Measurements from ENCODE around the gene WDR59. TPM values are rescaled to one million over a fixed set of nuclear protein-coding genes. Genes with fewer than 3 reads are reported as not detected.
"Not testable (repeated sequence)": the region's sequence is repeated elsewhere in the genome, so short reads cannot be mapped to it uniquely, and the experiment has no call there.

The WDR59 gene
- polyA plus RNA-seq, 1 donor (not counting 4 experiments of a cell fraction or from before 2014, with no cell fraction given): 59.7 TPM

GRCh38 chr16:74844041-74844980 lies 140.6 kb downstream of the WDR59 start:
- no peak overlapping the region for H3K4me2 ChIP-seq (ENCODE audit: control insufficient read depth, extremely low read depth, insufficient read depth, low read depth, low read length)
- no peak for FAIRE-seq

GRCh38 chr16:74843381-74844035 lies 141.4 kb downstream of the WDR59 start:
- H3K9me1 ChIP-seq (ENCODE audit: control insufficient read depth, extremely low read depth, insufficient read depth, low read length); H3K27ac ChIP-seq (ENCODE audit: control insufficient read depth, insufficient read depth, low read length); H4K20me1 ChIP-seq (ENCODE audit: control insufficient read depth, extremely low read depth, insufficient read depth, low read length); H3K79me2 ChIP-seq (ENCODE audit: control insufficient read depth, insufficient read depth, low read length); H3K4me1 ChIP-seq (ENCODE audit: control insufficient read depth, extremely low read depth, insufficient read depth, low read length); H3K9ac ChIP-seq (ENCODE audit: control insufficient read depth, extremely low read depth, insufficient read depth, low read length); H3K9me3 ChIP-seq (ENCODE audit: control insufficient read depth, low read depth, low read length); DNase-seq (ENCODE audit: low read depth, low spot score); dilution Hi-C loops (cut with MboI; ENCODE audit: extremely low pct_ligation_motif_present, low sequenced_read_pairs); H3K27me3 ChIP-seq (ENCODE audit: control insufficient read depth, extremely low read depth, insufficient read depth, low read length); H3K4me3 ChIP-seq (ENCODE audit: control insufficient read depth in 2 of 3, extremely low read depth in 1 of 3, insufficient read depth in 2 of 3, low read depth in 1 of 3, low read length in 3 of 3); H3K36me3 ChIP-seq (ENCODE audit: control insufficient read depth in 2 of 2, extremely low read depth in 1 of 2, insufficient read depth in 2 of 2, low read length in 2 of 2); H3K4me2 ChIP-seq (ENCODE audit: control insufficient read depth, extremely low read depth, insufficient read depth, low read depth, low read length): not testable (repeated sequence)
- FAIRE-seq: peak; percentile 17
- H2AFZ ChIP-seq (ENCODE audit: control insufficient read depth, low read length): peak overlapping the region; percentile 30

More at GRCh38 chr16:74844041-74844980, 140.6 kb downstream of the WDR59 start:
- DNase-seq (ENCODE audit: low read depth, low spot score): no peak
- Histone ChIP-seq H3K4me1 (ENCODE audit: control insufficient read depth, extremely low read depth, insufficient read depth, low read length) (peaks cover 3% of the 10 kb centered on the region), H3K27ac (ENCODE audit: control insufficient read depth, insufficient read depth, low read length) (no peak overlapping the region), H4K20me1 (ENCODE audit: control insufficient read depth, extremely low read depth, insufficient read depth, low read length) (no peaks in the 10 kb centered on the region), H3K9me1 (ENCODE audit: control insufficient read depth, extremely low read depth, insufficient read depth, low read length) (no peaks in the 10 kb centered on the region), H3K9ac (ENCODE audit: control insufficient read depth, extremely low read depth, insufficient read depth, low read length) (no peak overlapping the region), H3K27me3 (ENCODE audit: control insufficient read depth, extremely low read depth, insufficient read depth, low read length) (no peaks in the 10 kb centered on the region), H3K4me3 (ENCODE audit: control insufficient read depth in 2 of 3, extremely low read depth in 1 of 3, insufficient read depth in 2 of 3, low read depth in 1 of 3, low read length in 3 of 3) (no peak overlapping the region), H3K79me2 (ENCODE audit: control insufficient read depth, insufficient read depth, low read length) (no peaks in the 10 kb centered on the region), H2AFZ (ENCODE audit: control insufficient read depth, low read length) (no peak overlapping the region), H3K36me3 (ENCODE audit: control insufficient read depth in 2 of 2, extremely low read depth in 1 of 2, insufficient read depth in 2 of 2, low read length in 2 of 2) (no peaks in the 10 kb centered on the region), H3K9me3 (ENCODE audit: control insufficient read depth, low read depth, low read length) (no peaks in the 10 kb centered on the region)
- dilution Hi-C loops (cut with MboI; ENCODE audit: extremely low pct_ligation_motif_present, low sequenced_read_pairs): no loop called here
- TF ChIP-seq CTCF (optimal IDR thresholded peaks at IDR 0.05 in 1 of 3, IDR thresholded peaks at IDR 0.05 in 1 of 3, conservative IDR thresholded peaks at IDR 0.05 in 1 of 3; ENCODE audit: extremely low read depth in 1 of 3, insufficient read depth in 2 of 3, low read length in 3 of 3) (no peak), EZH2 (IDR thresholded peaks at IDR 0.05; ENCODE audit: low read length) (no peak)

Data from keratinocyte (primary cell).